ENCODE data around the gene NAT8L. TPM values are rescaled to one million over a fixed set of nuclear protein-coding genes. Genes with fewer than 3 reads are reported as not detected.

Gene NAT8L
- total and polyA plus RNA-seq, 7 donors = under 0.01 to 2.4 (median 0.28) TPM; not detected in 2

GRCh38 chr4:2049381-2049780 lies 9.7 kb upstream of the NAT8L start:
- H3K9me3 ChIP-seq = no peaks in the 10 kb centered on the region
- no peak for DNase-seq
- no peak overlapping the region for H3K4me3 ChIP-seq
- 89 to 92% methylated on average over 7 of the region's 7 CpGs for WGBS, 2 donors
- TF ChIP-seq POLR2AphosphoS5 (IDR thresholded peaks at IDR 0.05) (no peak), POLR2A (IDR thresholded peaks at IDR 0.05) (no peak), EP300 (IDR thresholded peaks at IDR 0.05) (no peak)
- TF ChIP-seq, protein P1, sequence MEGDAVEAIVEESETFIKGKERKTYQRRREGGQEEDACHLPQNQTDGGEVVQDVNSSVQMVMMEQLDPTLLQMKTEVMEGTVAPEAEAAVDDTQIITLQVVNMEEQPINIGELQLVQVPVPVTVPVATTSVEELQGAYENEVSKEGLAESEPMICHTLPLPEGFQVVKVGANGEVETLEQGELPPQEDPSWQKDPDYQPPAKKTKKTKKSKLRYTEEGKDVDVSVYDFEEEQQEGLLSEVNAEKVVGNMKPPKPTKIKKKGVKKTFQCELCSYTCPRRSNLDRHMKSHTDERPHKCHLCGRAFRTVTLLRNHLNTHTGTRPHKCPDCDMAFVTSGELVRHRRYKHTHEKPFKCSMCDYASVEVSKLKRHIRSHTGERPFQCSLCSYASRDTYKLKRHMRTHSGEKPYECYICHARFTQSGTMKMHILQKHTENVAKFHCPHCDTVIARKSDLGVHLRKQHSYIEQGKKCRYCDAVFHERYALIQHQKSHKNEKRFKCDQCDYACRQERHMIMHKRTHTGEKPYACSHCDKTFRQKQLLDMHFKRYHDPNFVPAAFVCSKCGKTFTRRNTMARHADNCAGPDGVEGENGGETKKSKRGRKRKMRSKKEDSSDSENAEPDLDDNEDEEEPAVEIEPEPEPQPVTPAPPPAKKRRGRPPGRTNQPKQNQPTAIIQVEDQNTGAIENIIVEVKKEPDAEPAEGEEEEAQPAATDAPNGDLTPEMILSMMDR (IDR thresholded peaks at IDR 0.05) = no peak
- no peaks in the 10 kb centered on the region for H3K4me1 ChIP-seq
- H3K27me3 ChIP-seq = peaks cover 6 to 73% (median 18%) of the 10 kb centered on the region in 3 donors
- H3K36me3 ChIP-seq = no peaks in the 10 kb centered on the region
- intact Hi-C loops (cut with DNase I) = no loop called here
- no peak overlapping the region for H3K27ac ChIP-seq

- DNase-seq = no peak
Measured at GRCh38 chr4:2049811-2050210, 9.3 kb upstream of the NAT8L start.

DNA sequence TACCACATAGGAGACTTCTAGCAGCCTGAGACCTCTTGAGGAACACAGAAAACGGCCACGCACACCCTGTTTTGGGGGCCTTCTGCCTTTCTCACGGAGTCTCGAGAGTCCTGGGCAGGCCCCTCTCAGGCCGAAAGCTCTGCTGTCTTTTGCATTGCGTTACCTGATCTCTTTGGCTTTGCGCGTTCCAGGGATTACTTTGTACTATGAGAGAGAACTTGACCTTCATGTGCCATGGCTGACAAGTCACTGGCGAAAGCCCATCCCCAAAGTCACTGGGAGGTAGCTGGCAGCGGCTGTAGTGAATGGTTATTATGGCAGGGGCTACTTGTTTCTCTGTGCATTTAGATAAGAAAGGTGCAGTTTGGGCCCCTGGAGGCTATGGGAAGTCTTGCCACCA lies 8.0 kb upstream of the NAT8L start:
- Histone ChIP-seq H3K36me3 (no peaks in the 10 kb centered on the region), H3K27me3 (peaks cover 6 to 83% (median 27%) of the 10 kb centered on the region in 3 donors), H3K27ac (no peak overlapping the region), H3K4me3 (no peak overlapping the region), H3K9me3 (no peaks in the 10 kb centered on the region), H3K4me1 (no peaks in the 10 kb centered on the region)
- WGBS, 2 donors = 75 to 86% methylated on average over 10 of the region's 10 CpGs
- no peak for TF ChIP-seq POLR2AphosphoS5 (IDR thresholded peaks at IDR 0.05)
- TF ChIP-seq, protein P1 (IDR thresholded peaks at IDR 0.05) = no peak
- TF ChIP-seq POLR2A (IDR thresholded peaks at IDR 0.05) = no peak
- TF ChIP-seq EP300 (IDR thresholded peaks at IDR 0.05) = no peak
- intact Hi-C loops (cut with DNase I) = no loop called here
- DNase-seq = no peak

More at GRCh38 chr4:2049811-2050210, 9.3 kb upstream of the NAT8L start:
- 86 to 88% methylated on average over 7 of the region's 7 CpGs for WGBS, 2 donors
- no peaks in the 10 kb centered on the region for H3K36me3 ChIP-seq
- peaks cover 6 to 77% (median 22%) of the 10 kb centered on the region in 3 donors for H3K27me3 ChIP-seq
- no peaks in the 10 kb centered on the region for H3K9me3 ChIP-seq
- no peaks in the 10 kb centered on the region for H3K4me1 ChIP-seq
- intact Hi-C loops (cut with DNase I) = no loop called here
- TF ChIP-seq, protein P1 (IDR thresholded peaks at IDR 0.05) = no peak
- no peak for TF ChIP-seq POLR2AphosphoS5 (IDR thresholded peaks at IDR 0.05)
- no peak for TF ChIP-seq EP300 (IDR thresholded peaks at IDR 0.05)
- no peak for TF ChIP-seq POLR2A (IDR thresholded peaks at IDR 0.05)
- no peak overlapping the region for H3K4me3 ChIP-seq
- no peak overlapping the region for H3K27ac ChIP-seq

GRCh38 chr4:2054217-2054616 lies 4.9 kb upstream of the NAT8L start:
- H3K9me3 ChIP-seq = no peaks in the 10 kb centered on the region
- TF ChIP-seq, protein P1 (IDR thresholded peaks at IDR 0.05) = no peak
- TF ChIP-seq POLR2AphosphoS5 (IDR thresholded peaks at IDR 0.05) = no peak
- no peak for TF ChIP-seq EP300 (IDR thresholded peaks at IDR 0.05)
- no peak for TF ChIP-seq POLR2A (IDR thresholded peaks at IDR 0.05)
- 62 to 69% methylated on average over 6 of the region's 6 CpGs for WGBS, 2 donors
- H3K4me1 ChIP-seq = peaks cover 0 to 8% (median 8%) of the 10 kb centered on the region in 4 donors
- H3K27me3 ChIP-seq = peaks cover 14 to 82% (median 43%) of the 10 kb centered on the region in 3 donors
- DNase-seq = no peak
- H3K36me3 ChIP-seq = no peaks in the 10 kb centered on the region
- no peak overlapping the region for H3K4me3 ChIP-seq
- H3K27ac ChIP-seq = no peak overlapping the region
- intact Hi-C loops (cut with DNase I) = no loop called here

Measured in sigmoid colon (tissue), 7 donors.